Measurements from ENCODE around the gene SRGAP3. TPM values are rescaled to one million over a fixed set of nuclear protein-coding genes. Genes with fewer than 3 reads are reported as not detected.

SRGAP3 gene
- total RNA-seq, 1 experiment from 2014 or later, result 5.9 TPM

- DNase-seq (ENCODE audit: low spot score), result no peak
Measured at GRCh38 chr3:8988384-8988655, 261.1 kb downstream of the SRGAP3 start.

- peak; percentile 52 for DNase-seq (ENCODE audit: low spot score)
Measured at GRCh38 chr3:8987645-8988383, 261.6 kb downstream of the SRGAP3 start.

GRCh38 chr3:8987226-8987625 lies 262.2 kb downstream of the SRGAP3 start:
- DNase-seq (ENCODE audit: low spot score), result no peak

- DNase-seq (ENCODE audit: low spot score), result no peak
Measured at GRCh38 chr3:8986741-8987140, 262.7 kb downstream of the SRGAP3 start.

GRCh38 chr3:8985876-8986275 lies 263.6 kb downstream of the SRGAP3 start:
- DNase-seq (ENCODE audit: low spot score), result no peak

- no peak for DNase-seq (ENCODE audit: low spot score)
Measured at GRCh38 chr3:8985411-8985831, 264.0 kb downstream of the SRGAP3 start.

- no peak for DNase-seq (ENCODE audit: low spot score)
Measured at GRCh38 chr3:8984526-8984925, 264.9 kb downstream of the SRGAP3 start.

GRCh38 chr3:8984081-8984480 lies 265.4 kb downstream of the SRGAP3 start:
- no peak for DNase-seq (ENCODE audit: low spot score)

- DNase-seq (ENCODE audit: low spot score), result no peak
Measured at GRCh38 chr3:8983591-8983990, 265.9 kb downstream of the SRGAP3 start.

- no peak for DNase-seq (ENCODE audit: low spot score)
Measured at GRCh38 chr3:8983026-8983425, 266.4 kb downstream of the SRGAP3 start.

- no peak for DNase-seq (ENCODE audit: low spot score)
Measured at GRCh38 chr3:8982509-8982908, 266.9 kb downstream of the SRGAP3 start.

- DNase-seq (ENCODE audit: low spot score), result no peak
Measured at GRCh38 chr3:8981700-8982099, 267.7 kb downstream of the SRGAP3 start.

GRCh38 chr3:8981296-8981695 lies 268.1 kb downstream of the SRGAP3 start:
- DNase-seq (ENCODE audit: low spot score), result no peak

GRCh38 chr3:8980756-8981257 lies 268.6 kb downstream of the SRGAP3 start:
- DNase-seq (ENCODE audit: low spot score), result no peak

- no peak for DNase-seq (ENCODE audit: low spot score)
Measured at GRCh38 chr3:8979262-8979661, 270.2 kb downstream of the SRGAP3 start.

GRCh38 chr3:8978551-8978950 lies 270.9 kb downstream of the SRGAP3 start:
- DNase-seq (ENCODE audit: low spot score), result no peak

GRCh38 chr3:8976540-8977182 lies 272.8 kb downstream of the SRGAP3 start:
- no peak for DNase-seq (ENCODE audit: low spot score)

- no peak for DNase-seq (ENCODE audit: low spot score)
Measured at GRCh38 chr3:8975081-8976020, 274.1 kb downstream of the SRGAP3 start.

GRCh38 chr3:8974458-8974857 lies 275.0 kb downstream of the SRGAP3 start:
- DNase-seq (ENCODE audit: low spot score), result no peak

- peak; percentile 61 for DNase-seq (ENCODE audit: low spot score)
Measured at GRCh38 chr3:8972639-8973038, 276.8 kb downstream of the SRGAP3 start.

GRCh38 chr3:8970971-8971589 lies 278.4 kb downstream of the SRGAP3 start:
- DNase-seq (ENCODE audit: low spot score), result peak; percentile 62

GRCh38 chr3:8969241-8969640 lies 280.2 kb downstream of the SRGAP3 start:
- DNase-seq (ENCODE audit: low spot score), result no peak

Data from A172 (cell line).